HEK293T (cell line): Measurements from ENCODE around the gene EME1.
"Not testable (repeated sequence)": the region's sequence is repeated elsewhere in the genome, so short reads cannot be mapped to it uniquely, and the experiment has no call there.

Experiments
- CTCF ChIA-PET: fragments of 350-600 bp; formaldehyde crosslinking; extraction: SDS; loops from one replicate; lab custom pipeline; 2021; ENCODE audit warnings: antibody characterized with exemption, inconsistent platforms; lab: Yijun Ruan, JAX
- POLR2A ChIA-PET: fragments of 350-600 bp; formaldehyde crosslinking; extraction: SDS; loops from one replicate; lab custom pipeline; 2020; ENCODE audit warnings: antibody characterized with exemption, inconsistent platforms; lab: Yijun Ruan, JAX
- DNase-seq: peaks from one replicate; pipeline ENCODE4 v3.0.0; 2012; ENCODE audit warnings: mixed read lengths; ENCODE audit errors: extremely low spot score
- ARNT ChIP-seq: fragments of 450-650 bp; IDR thresholded peaks from 2 replicates; pipeline ENCODE4 v1.6.1; 2017; ENCODE audit warnings: mild to moderate bottlenecking
- BHLHE40 ChIP-seq: fragments of 450-650 bp; IDR thresholded peaks from 2 replicates; pipeline ENCODE4 v1.6.1; 2016; ENCODE audit warnings: mild to moderate bottlenecking, moderate library complexity, borderline replicate concordance
- CTBP1 ChIP-seq: fragments of 450-650 bp; IDR thresholded peaks from 2 replicates; pipeline ENCODE4 v1.6.1; 2016; ENCODE audit warnings: borderline replicate concordance
- ELF4 ChIP-seq: fragments of 450-650 bp; IDR thresholded peaks from 2 replicates; pipeline ENCODE4 v1.6.1; 2017; ENCODE audit warnings: antibody characterized with exemption
- FOXA1 ChIP-seq: fragments of 450-650 bp; IDR thresholded peaks from 2 replicates; pipeline ENCODE4 v1.6.1; 2016; ENCODE audit warnings: mild to moderate bottlenecking
- FOXK2 ChIP-seq: fragments of 450-650 bp; IDR thresholded peaks from 2 replicates; pipeline ENCODE4 v1.6.1; 2016; ENCODE audit warnings: mild to moderate bottlenecking
- FOXM1 ChIP-seq: fragments of 450-650 bp; IDR thresholded peaks from 2 replicates; pipeline ENCODE4 v1.6.1; 2017; ENCODE audit warnings: mild to moderate bottlenecking, borderline replicate concordance
- HDGF ChIP-seq: fragments of 450-650 bp; IDR thresholded peaks from 2 replicates; pipeline ENCODE4 v1.6.1; 2017; ENCODE audit warnings: antibody characterized with exemption, borderline replicate concordance
- L3MBTL2 ChIP-seq: fragments of 450-650 bp; conservative IDR thresholded peaks from 2 replicates; pipeline ENCODE4 v1.6.1; 2016; ENCODE audit warnings: mild to moderate bottlenecking
- LEF1 ChIP-seq: fragments of 450-650 bp; IDR thresholded peaks from 2 replicates; pipeline ENCODE4 v1.6.1; 2017; ENCODE audit warnings: mild to moderate bottlenecking, borderline replicate concordance
- NFRKB ChIP-seq: fragments of 450-650 bp; IDR thresholded peaks from 2 replicates; pipeline ENCODE4 v1.6.1; 2016; ENCODE audit warnings: mild to moderate bottlenecking, moderate library complexity
- SP1 ChIP-seq: fragments of 450-650 bp; IDR thresholded peaks from 2 replicates; pipeline ENCODE4 v1.6.1; 2017
- SUZ12 ChIP-seq: fragments of 450-650 bp; IDR thresholded peaks from 2 replicates; pipeline ENCODE4 v1.6.1; 2016; ENCODE audit warnings: mild to moderate bottlenecking
- TARDBP ChIP-seq: fragments of 450-650 bp; IDR thresholded peaks from 2 replicates; pipeline ENCODE4 v1.6.1; 2016
- ZNF384 ChIP-seq: fragments of 450-650 bp; IDR thresholded peaks from 2 replicates; pipeline ENCODE4 v1.6.1; 2016
- TF ChIP-seq, protein P1 (sequence below): fragments of 450-650 bp; IDR thresholded peaks from 2 replicates; pipeline ENCODE4 v1.6.1; 2016

EME1 gene

DNA sequence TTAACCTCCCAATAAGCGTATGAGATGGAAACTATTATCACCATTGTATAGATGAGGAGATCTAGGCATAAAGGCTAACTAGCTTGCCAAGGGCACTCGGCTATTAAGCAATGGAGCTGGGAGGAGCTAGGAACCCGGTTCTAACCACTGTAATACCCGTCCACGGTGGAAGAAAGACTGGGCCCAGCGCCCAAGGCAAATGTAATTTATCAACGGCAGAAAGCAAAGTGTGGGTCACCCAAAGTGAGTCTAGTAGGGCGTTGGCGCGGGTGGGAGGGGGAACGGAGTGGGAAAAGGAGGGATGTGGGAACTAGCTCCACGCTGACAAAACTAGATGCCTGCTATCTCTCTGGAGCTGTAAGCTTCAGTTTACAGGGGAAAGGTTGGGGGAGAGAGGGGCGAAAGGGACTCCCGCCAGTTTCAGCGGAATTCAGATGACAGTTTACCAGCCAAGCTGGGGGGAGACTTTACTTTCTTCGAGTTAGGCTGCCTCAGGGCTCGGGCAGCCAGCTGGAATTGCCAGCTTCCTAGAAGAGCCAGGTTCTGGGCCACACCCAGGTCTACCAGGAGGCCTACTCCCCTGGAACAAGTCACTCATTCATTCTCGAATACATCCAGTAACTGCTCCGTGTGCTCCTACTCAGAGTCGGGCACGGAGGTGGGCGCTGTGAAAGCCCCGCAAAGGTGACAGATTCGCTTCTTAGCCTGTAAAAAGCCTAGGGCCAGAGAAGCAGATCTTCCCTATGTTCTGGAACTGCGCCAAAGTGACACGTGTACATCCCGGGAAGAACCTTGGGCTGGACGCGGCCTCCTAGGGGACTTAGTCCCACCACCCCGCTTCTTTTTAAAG is 23.5 kb downstream of the EME1 start:
- ChIA-PET CTCF (interaction anchor here (0.5 to 1.9 kb wide), 23 partner anchors 8 to 482 kb away, joined by 3 to 12 read pairs (median 4); partner anchors contain the start of gene ACSF2), POLR2A (interaction anchor here (0.8 to 4.5 kb wide), 18 partner anchors 8 to 323 kb away, joined by 3 to 41 read pairs (median 8); partner anchors contain the start of genes ACSF2, EME1, LUC7L3 and MRPL27)
- no peak for TF ChIP-seq FOXA1
- no peak for TF ChIP-seq CTBP1
- no peak for TF ChIP-seq SP1
- no peak for TF ChIP-seq BHLHE40
- no peak for TF ChIP-seq ELF4
- TF ChIP-seq ARNT: no peak
- TF ChIP-seq LEF1: no peak
- TF ChIP-seq SUZ12: no peak
- TF ChIP-seq ZNF384: no peak
- peak; percentile 44 for DNase-seq

DNA sequence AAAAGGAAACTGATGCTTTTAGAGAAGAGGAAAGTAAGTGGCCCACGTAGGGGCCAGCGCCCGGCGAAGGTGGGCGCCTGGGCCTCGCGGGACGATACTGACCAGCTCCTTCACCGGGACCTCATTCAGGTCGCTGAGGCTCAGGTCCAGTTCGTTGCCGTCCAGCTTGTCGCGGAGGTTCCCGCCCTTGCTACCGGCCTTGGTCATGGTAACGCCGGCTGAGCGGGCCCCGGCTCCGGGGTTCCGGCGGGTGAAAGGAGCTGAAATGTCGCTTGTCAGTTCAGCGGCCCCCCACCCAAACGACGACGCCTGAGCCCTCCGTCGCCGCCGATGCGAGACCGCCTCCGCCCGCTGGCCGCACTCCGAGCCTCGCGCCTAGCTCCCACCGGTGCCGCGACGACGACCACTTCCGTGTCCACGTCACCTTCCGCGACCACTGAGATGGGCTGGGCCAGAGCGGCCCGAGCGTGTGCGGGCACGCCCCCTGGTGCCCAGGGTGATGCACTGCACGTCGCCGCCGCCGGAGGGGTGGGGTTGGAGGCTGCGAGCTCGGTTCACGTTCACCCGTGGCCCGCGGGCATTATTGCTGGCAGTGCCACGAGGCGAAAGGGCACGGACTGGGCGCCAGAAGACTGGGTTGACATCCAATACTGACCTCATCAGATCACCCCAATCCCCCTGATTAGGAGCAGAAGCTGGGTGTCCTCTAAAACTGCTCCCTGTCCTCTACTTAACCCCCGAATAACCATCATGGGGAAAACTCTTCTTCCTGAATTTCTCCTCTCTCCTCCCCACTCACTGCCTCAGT is 24.3 kb downstream of the EME1 start, which contains the start of gene LRRC59:
Gene LRRC59, minus strand, starts transcription at position 413 of the 808 bp plus-strand sequence. Its CDS starts 206 bp downstream, at position 207.
- DNase-seq: peak; percentile 95
- TF ChIP-seq NFRKB: no peak
- TF ChIP-seq ELF4: peak; percentile 95
- no peak for TF ChIP-seq SP1
- TF ChIP-seq ZNF384: no peak
- no peak for TF ChIP-seq FOXM1
- peak; percentile 95 for TF ChIP-seq L3MBTL2
- no peak for TF ChIP-seq BHLHE40
- TF ChIP-seq LEF1: no peak
- peak; percentile 74 for TF ChIP-seq ARNT
- TF ChIP-seq, protein P1, sequence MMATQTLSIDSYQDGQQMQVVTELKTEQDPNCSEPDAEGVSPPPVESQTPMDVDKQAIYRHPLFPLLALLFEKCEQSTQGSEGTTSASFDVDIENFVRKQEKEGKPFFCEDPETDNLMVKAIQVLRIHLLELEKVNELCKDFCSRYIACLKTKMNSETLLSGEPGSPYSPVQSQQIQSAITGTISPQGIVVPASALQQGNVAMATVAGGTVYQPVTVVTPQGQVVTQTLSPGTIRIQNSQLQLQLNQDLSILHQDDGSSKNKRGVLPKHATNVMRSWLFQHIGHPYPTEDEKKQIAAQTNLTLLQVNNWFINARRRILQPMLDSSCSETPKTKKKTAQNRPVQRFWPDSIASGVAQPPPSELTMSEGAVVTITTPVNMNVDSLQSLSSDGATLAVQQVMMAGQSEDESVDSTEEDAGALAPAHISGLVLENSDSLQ: no peak
- TF ChIP-seq TARDBP: peak; percentile 89
- no peak for TF ChIP-seq FOXA1
- TF ChIP-seq HDGF: no peak
- TF ChIP-seq CTBP1: peak; percentile 63
- no peak for TF ChIP-seq FOXK2
- TF ChIP-seq SUZ12: no peak
- ChIA-PET CTCF (interaction anchor here (0.5 to 1.9 kb wide), 28 partner anchors 8 to 482 kb away, joined by 3 to 12 read pairs (median 4); partner anchors contain the start of gene ACSF2), POLR2A (interaction anchor here (0.6 to 4.5 kb wide), 24 partner anchors 9 to 322 kb away, joined by 3 to 41 read pairs (median 5); partner anchors contain the start of genes ACSF2, EME1, LUC7L3 and MRPL27)

DNA sequence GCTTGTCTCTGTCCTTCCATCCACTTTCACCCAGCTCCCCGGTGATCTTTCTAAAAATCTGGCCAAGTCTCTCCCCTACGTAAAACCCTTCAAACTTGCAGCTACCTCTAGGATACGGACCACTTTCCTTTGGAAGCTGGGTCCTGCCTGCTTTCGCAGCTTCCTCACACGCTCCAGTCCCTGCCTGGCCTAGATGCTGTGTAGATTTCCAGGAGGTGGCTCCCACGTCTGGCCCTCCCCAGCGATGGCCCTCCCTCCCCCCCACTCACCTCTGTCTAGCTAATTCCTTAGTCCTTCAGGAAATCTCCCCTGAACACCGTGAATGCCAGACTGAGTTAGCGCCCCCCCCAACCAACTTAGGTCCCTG is 24.9 kb downstream of the EME1 start:
- ChIA-PET POLR2A (interaction anchor here (0.6 to 4.5 kb wide), 21 partner anchors 8 to 321 kb away, joined by 3 to 41 read pairs (median 5); partner anchors contain the start of genes ACSF2, EME1, LUC7L3 and MRPL27), CTCF (interaction anchor here (0.5 to 1.9 kb wide), 22 partner anchors 9 to 481 kb away, joined by 3 to 12 read pairs (median 4); partner anchors contain the start of gene ACSF2)
- no peak for DNase-seq
- TF ChIP-seq NFRKB (no peak), ZNF384 (no peak), TARDBP (no peak), CTBP1 (no peak), L3MBTL2 (no peak), FOXK2 (no peak), SUZ12 (no peak)
- TF ChIP-seq, protein P1: no peak

DNA sequence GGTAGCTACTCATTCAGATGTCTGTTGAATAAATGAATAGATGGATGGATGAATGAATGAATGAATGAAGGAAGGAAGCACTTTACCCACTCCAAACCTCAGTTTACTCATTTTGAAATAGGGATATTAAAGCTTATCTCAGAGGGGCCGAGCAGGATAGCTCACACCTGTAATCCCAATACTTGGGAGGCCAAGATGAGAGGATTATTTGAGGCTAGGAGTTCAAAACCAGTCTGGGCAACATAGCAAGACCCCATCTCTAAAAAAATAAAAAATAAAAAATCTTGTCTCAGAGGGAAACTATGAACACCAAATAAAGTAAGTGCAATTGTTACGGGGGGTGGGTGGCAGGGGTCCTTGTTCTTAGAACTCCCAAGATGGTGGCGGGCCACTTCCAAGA is 25.6 kb downstream of the EME1 start:
- DNase-seq: not testable (repeated sequence)
- POLR2A ChIA-PET: interaction anchor here (1.4 to 4.5 kb wide), 7 partner anchors 10 to 80 kb away, joined by 5 to 41 read pairs (median 23); partner anchors contain the start of genes ACSF2, EME1, MRPL27 and RSAD1
- CTCF ChIA-PET: interaction anchor here (0.8 to 1.9 kb wide), 3 partner anchors 28 to 74 kb away, joined by 3 to 10 read pairs (median 6); partner anchors contain the start of gene ACSF2

DNA sequence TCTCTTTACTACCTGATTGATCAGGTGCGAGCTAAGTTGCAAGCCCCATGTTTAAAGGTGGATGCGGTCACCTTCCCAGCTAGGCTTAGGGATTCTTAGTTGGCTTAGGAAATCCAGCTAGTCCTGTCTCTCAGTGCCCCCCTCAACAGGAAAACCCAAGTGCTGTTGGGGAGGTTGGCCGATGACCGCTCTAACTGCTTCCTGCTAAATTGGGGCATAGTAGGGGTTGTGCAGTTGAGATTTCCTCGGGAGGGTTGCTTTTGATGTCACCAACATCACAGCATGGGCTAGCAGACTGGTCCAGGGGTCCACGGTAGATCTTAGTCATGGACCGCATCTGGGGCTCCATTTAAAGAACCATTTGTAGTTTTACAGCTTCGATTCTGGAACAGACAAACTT is 26.6 kb downstream of the EME1 start:
- DNase-seq, CTCF ChIA-PET: not testable (repeated sequence)
- POLR2A ChIA-PET: interaction anchor here (4.5 kb wide), 1 partner anchor 26 kb away, joined by 41 read pairs; the partner anchor contains the start of gene ACSF2

DNA sequence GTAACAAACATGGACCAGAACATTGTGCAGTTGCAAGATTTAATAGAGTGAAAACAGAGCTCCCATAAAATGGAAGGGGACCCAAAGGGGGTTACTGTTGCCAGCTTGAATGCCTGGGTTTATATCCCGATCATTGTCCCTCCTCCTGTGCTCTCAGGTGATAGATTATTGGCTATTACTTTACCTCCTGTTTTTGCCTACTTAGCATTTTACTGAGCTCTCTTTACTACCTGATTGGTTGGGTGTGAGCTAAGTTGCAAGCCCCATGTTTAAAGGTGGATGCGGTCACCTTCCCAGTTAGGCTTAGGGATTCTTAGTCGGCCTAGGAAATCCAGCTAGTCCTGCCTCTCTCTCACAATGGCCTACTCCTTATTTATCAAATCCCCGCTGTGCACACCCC is 32.3 kb downstream of the EME1 start:
- CTCF ChIA-PET, DNase-seq: not testable (repeated sequence)
- POLR2A ChIA-PET: interaction anchor here (1.2 to 2.5 kb wide), 2 partner anchors 8 to 21 kb away, joined by 3 to 9 read pairs; partner anchors contain the start of gene LRRC59

DNA sequence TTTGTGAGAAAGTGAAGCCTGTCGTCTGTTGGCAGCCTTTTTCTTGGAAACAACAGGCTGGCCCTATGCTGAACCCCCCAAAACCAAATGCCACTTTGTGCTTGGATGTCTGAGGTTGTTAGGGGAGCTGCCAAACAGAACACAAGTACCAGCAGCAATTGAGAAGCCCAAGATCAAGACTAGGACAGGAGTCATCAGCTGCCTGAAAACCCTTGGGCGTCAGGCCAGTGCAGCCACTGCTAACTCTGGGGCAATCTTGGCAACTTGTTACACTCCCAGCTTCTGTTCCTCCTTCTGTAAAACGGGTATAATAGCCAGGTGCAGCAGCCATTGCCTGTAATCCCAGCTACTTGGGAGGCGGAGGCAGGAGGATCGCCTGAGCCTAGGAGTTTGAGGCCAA is 33.5 kb downstream of the EME1 start:
- ChIA-PET POLR2A (interaction anchor here (2.5 kb wide), 1 partner anchor 9 kb away, joined by 9 read pairs; the partner anchor contains the start of gene LRRC59), CTCF (interaction anchor here (1.1 to 1.2 kb wide), 2 partner anchors 9 to 45 kb away, joined by 3 read pairs; no protein-coding TSS in a partner anchor)
- DNase-seq: no peak
- no peak for TF ChIP-seq TARDBP
- no peak for TF ChIP-seq BHLHE40
- TF ChIP-seq L3MBTL2: no peak
- TF ChIP-seq SP1: no peak
- no peak for TF ChIP-seq ARNT
- TF ChIP-seq FOXM1: no peak
- TF ChIP-seq ELF4: no peak
- TF ChIP-seq NFRKB: no peak
- no peak for TF ChIP-seq HDGF
- TF ChIP-seq FOXK2: no peak
- TF ChIP-seq CTBP1: no peak
